Thymus (tissue), 11 donors: Measurements from ENCODE around the gene ANKRD36. TPM values are rescaled to one million over a fixed set of nuclear protein-coding genes. Genes with fewer than 3 reads are reported as not detected.
"Not testable (repeated sequence)": the region's sequence is repeated elsewhere in the genome, so short reads cannot be mapped to it uniquely, and the experiment has no call there.

ENCODE experiments used
- DNase-seq, 9 donors: peaks; one replicate each; pipeline ENCODE4 v3.0.0-alpha.2; 2013; ENCODE audit warnings: low spot score in 9 of 9, low read depth in 6 of 9, missing footprints in 1 of 9
- H3K27ac ChIP-seq, 2 donors: one replicate each; pipeline ENCODE4 v1.5.1; 2013; ENCODE audit warnings: control low read depth in 1 of 2, low read depth in 1 of 2, low read length in 1 of 2, mild to moderate bottlenecking in 1 of 2, moderate library complexity in 1 of 2
- H3K27me3 ChIP-seq, 2 donors: one replicate each; pipeline ENCODE4 v1.5.1; 2013; ENCODE audit warnings: low read length in 1 of 2; ENCODE audit not compliant: control insufficient read depth in 2 of 2, insufficient read depth in 1 of 2
- H3K36me3 ChIP-seq, 2 donors: one replicate each; pipeline ENCODE4 v1.5.1; 2013; ENCODE audit warnings: low read length in 1 of 2, mild to moderate bottlenecking in 1 of 2, moderate library complexity in 1 of 2; ENCODE audit not compliant: control insufficient read depth in 2 of 2, insufficient read depth in 2 of 2
- H3K4me1 ChIP-seq, 2 donors: one replicate each; pipeline ENCODE4 v1.5.1; 2013; ENCODE audit warnings: low read length in 2 of 2; ENCODE audit not compliant: control insufficient read depth in 2 of 2, insufficient read depth in 2 of 2
- H3K4me3 ChIP-seq, 2 donors: one replicate each; pipeline ENCODE4 v1.5.1; 2013; ENCODE audit warnings: low read length in 2 of 2, control low read depth in 1 of 2, mild to moderate bottlenecking in 1 of 2
- H3K9me3 ChIP-seq, 2 donors: one replicate each; pipeline ENCODE4 v1.5.1; 2013; ENCODE audit warnings: low read length in 1 of 2, mild to moderate bottlenecking in 1 of 2; ENCODE audit not compliant: control insufficient read depth in 2 of 2, insufficient read depth in 1 of 2
- WGBS: extraction: QIAGEN DNeasy Blood & Tissue Kit; methylation state at CpG from one replicate; pipeline ENCODE4 v1.1.7; 2013; 5-methylcytosine and 5-hydroxymethylcytosine counted together
- polyA plus RNA-seq: library from polyadenylated mRNA; stranded (reverse); fragments of 200-250 nt; gene quantifications from one replicate; pipeline ENCODE4 v1.2.3, GENCODE V29; 2013
- total RNA-seq: library from RNA; stranded (reverse); fragments of 120-200 nt; gene quantifications from one replicate; pipeline ENCODE4 v1.2.4, GENCODE V29; 2013
- donor health status: healthy.

Gene ANKRD36
- total and polyA plus RNA-seq, 2 donors, result 12.9 to 26.8 TPM

- not testable (repeated sequence) for H3K4me3 ChIP-seq, DNase-seq, H3K4me1 ChIP-seq, H3K27ac ChIP-seq, H3K9me3 ChIP-seq, H3K27me3 ChIP-seq, H3K36me3 ChIP-seq
- 98% methylated on average over 7 of the region's 7 CpGs for WGBS
Measured at GRCh38 chr2:97083516-97083915, 29.4 kb upstream of the ANKRD36 start.

DNA sequence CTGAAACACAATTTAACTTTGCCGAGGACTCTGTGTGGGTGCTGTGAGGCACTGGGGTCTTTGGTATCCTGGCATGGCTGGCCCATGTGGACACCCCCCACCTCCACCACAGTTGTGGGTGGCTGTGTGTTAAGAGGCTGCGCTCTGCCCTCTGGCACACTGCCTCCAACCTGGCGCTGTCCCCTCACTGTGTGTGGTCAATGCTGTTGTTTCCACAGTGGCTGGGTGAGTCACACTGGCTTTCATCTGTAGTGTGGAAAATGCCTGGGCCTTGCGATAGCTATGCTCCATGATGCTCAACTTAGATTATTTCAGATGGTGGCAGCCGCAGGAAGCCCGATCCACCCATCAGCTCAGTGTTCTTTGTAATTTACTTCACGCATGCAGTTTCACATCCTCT lies 27.9 kb upstream of the ANKRD36 start:
- not testable (repeated sequence) for H3K4me1 ChIP-seq, H3K4me3 ChIP-seq, H3K27ac ChIP-seq, H3K9me3 ChIP-seq, H3K27me3 ChIP-seq, H3K36me3 ChIP-seq, DNase-seq
- 96% methylated on average over 2 of the region's 7 CpGs for WGBS

GRCh38 chr2:97088706-97089105 lies 24.2 kb upstream of the ANKRD36 start:
- 100% methylated on average over 1 of the region's 1 CpG for WGBS
- not testable (repeated sequence) for H3K9me3 ChIP-seq, H3K27ac ChIP-seq, H3K36me3 ChIP-seq, H3K4me1 ChIP-seq, DNase-seq, H3K27me3 ChIP-seq, H3K4me3 ChIP-seq

DNA sequence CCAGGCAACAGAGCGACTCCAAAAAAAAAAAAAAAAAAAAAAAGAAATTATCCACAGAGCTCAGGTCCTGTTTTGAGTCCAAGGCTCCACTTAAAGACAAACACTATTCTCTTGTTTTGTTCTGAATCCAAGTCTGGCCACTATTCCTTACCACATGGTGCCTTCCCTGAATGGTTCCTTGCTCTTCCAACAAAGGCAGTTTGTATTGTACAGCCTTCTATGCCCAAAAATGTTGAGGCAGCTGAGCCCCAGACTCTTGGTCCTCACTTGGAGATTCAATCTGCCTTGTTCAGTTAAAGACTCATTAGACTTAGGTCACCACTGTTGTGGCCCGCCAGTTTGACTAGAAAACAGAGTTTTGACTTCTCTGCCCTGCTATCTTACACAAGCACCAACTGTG lies 20.0 kb upstream of the ANKRD36 start:
- H3K27me3 ChIP-seq, result peaks cover 0 to 12% of the 10 kb centered on the region in 2 donors
- not testable (repeated sequence) for H3K36me3 ChIP-seq, H3K4me3 ChIP-seq, H3K9me3 ChIP-seq, H3K27ac ChIP-seq, H3K4me1 ChIP-seq, DNase-seq
- WGBS, result 96% methylated on average over 2 of the region's 2 CpGs

- not testable (repeated sequence) for H3K9me3 ChIP-seq, H3K27ac ChIP-seq, H3K4me3 ChIP-seq, H3K4me1 ChIP-seq, H3K36me3 ChIP-seq, DNase-seq
- peaks cover 0 to 15% of the 10 kb centered on the region in 2 donors for H3K27me3 ChIP-seq
- WGBS, result 95% methylated on average over 4 of the region's 33 CpGs
Measured at GRCh38 chr2:97093983-97094771, 18.8 kb upstream of the ANKRD36 start.

DNA sequence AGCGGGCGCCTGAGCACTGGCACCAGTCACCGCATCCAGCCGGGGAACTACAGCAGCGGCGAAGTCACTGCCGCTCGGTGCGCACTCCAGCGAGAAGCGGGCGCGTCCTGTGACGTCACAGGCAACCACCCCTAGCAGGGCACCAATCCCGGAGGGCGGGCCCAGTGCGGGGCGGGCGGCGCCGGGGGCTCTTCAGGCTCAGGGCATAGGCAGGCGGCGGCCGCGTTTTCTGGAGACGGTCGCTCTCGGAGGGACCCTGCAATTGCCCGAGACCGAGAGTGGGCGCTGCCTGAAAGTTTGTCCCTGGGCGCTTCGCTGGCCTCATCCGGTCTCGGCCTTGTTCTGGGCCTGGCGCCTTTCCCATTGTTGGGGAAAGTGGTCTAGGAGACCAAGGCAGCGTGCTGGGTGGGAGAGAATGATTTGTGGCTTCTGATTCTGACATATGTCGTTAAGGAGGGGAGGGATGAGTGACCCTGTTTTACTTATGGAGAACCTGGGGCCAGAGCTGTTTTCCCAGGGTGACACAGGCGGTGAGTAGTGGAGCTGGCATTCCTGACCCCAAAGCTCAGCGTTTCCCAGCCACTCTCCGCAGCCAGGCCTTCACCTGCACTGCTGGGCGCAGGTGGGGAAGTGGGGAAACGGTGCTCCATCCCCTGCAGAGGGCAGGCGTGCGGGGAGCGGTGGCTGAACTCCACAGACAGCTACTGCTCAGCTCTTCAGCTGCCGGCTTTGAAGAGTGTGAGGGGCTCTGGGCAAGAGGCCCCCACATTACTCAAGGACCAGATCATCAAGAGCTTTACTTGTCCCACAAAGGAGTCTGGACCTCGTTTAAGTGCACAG lies 18.0 kb upstream of the ANKRD36 start, which contains the start of gene FAHD2B:
Gene FAHD2B, minus strand, starts transcription at position 111 of the 840 bp plus-strand sequence. CDS start 3,176 bp downstream, outside the sequence.
- H3K4me3 ChIP-seq, result peak within 1 kb of the TSS; percentile 16 to 21
- H3K9me3 ChIP-seq, H3K4me1 ChIP-seq, H3K36me3 ChIP-seq, H3K27ac ChIP-seq: not testable (repeated sequence)
- WGBS, result 2% methylated on average over 39 of the region's 48 CpGs
- peaks cover 0 to 15% of the 10 kb centered on the region in 2 donors for H3K27me3 ChIP-seq
- peak in 8 of 9 donors; percentile 43 to 89 (median 73) for DNase-seq

DNA sequence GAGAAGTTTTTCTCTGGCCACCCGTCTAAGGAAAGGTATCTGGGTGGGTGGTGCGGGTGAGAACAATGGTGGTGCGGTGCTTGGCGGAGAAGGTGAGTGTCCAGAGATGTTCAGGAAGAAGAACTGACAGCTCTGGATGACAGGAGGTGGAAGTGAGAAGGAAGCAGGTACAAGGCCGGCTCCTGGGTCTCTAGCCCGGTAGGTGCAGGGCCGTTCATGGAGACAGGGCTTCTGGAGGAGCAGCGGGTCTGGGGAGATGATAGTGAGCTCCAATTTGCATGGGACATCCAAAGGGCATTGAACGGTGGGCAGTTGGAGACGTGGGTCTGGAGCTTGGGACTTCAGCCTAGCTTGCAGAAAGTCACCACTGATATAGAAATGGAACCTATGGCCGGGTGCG lies 17.3 kb upstream of the ANKRD36 start:
- H3K36me3 ChIP-seq, result no peaks in the 10 kb centered on the region
- H3K4me3 ChIP-seq, result no peak overlapping the region
- 87% methylated on average over 12 of the region's 12 CpGs for WGBS
- DNase-seq, result no peak
- H3K9me3 ChIP-seq, result no peaks in the 10 kb centered on the region
- peaks cover 0 to 4% of the 10 kb centered on the region in 2 donors for H3K4me1 ChIP-seq
- H3K27ac ChIP-seq, result no peak overlapping the region
- H3K27me3 ChIP-seq, result peaks cover 0 to 15% of the 10 kb centered on the region in 2 donors

- DNase-seq, H3K9me3 ChIP-seq, H3K4me3 ChIP-seq, H3K4me1 ChIP-seq, H3K36me3 ChIP-seq, H3K27ac ChIP-seq: not testable (repeated sequence)
- WGBS, result 93% methylated on average over 3 of the region's 3 CpGs
- H3K27me3 ChIP-seq, result peaks cover 0 to 15% of the 10 kb centered on the region in 2 donors
Measured at GRCh38 chr2:97098786-97099372, 14.1 kb upstream of the ANKRD36 start.

DNA sequence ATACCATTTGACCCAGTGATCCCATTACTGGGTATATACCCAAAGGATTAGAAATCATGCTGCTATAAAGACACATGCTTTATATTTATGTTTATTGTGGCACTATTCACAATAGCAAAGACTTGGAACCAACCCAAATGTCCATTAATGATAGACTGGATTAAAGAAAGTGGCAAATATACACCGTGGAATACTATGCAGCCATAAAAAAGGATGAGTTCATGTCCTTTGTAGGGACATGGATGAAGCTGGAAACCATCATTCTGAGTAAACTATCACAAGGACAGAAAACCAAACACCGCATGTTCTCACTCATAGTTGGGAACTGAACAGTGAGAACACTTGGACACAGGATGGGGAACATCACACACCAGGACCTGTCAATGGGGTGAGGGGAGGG lies 6.1 kb upstream of the ANKRD36 start:
- not testable (repeated sequence) for H3K9me3 ChIP-seq, H3K27me3 ChIP-seq, H3K4me1 ChIP-seq, H3K27ac ChIP-seq, H3K36me3 ChIP-seq, DNase-seq, H3K4me3 ChIP-seq
- WGBS, result 93% methylated on average over 2 of the region's 2 CpGs
